Measurements from ENCODE around the gene HRH2.

The HRH2 gene

DNA sequence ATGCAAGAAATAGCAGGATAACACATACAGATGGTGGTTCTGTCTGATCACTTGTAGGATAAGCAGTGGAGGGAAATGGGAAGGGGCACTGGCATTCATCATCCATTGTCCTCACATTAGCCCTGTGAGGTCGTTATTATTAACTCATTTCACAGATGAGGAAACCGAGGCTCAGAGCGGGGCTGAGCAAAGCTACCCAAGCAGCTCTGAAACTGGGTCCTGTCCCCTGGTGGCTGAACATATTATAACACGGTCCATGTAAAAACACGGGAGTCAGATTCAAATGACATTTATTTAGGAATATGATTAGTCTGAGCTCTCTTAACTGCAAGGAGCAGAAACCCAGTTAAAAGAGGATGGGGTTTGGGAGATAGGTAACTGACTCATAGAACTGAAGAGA lies 43.1 kb downstream of the HRH2 start:
- H3K27me3 Mint-ChIP-seq = no peaks in the 10 kb centered on the region
- no peak overlapping the region for H3K4me3 Mint-ChIP-seq
- peaks cover 13% of the 10 kb centered on the region for H3K4me1 Mint-ChIP-seq (ENCODE audit: low read depth)
- H3K27ac Mint-ChIP-seq = no peak overlapping the region
- peaks cover 18% of the 10 kb centered on the region for H3K36me3 Mint-ChIP-seq
- no peaks in the 10 kb centered on the region for H3K9me3 Mint-ChIP-seq (ENCODE audit: low read depth)

DNA sequence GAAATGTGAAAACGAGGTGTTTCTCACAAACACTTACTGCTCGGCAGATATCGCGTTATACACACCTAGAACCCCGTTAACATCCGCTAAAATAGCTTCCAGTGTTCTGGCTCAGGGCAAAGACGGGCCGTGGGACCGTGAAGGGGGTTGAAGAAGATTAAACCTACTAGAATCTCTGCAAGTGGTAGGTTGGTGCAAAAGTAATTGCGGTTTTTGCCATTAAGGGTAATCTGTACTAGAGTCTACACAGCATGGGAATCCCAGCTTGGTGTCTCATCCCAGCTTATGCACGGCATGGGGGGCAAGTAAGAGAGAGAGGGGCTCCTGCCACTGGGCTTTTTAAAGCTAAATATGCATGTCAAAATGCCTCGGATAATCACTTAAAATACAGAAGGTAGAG lies 43.9 kb downstream of the HRH2 start:
- no peaks in the 10 kb centered on the region for H3K27me3 Mint-ChIP-seq
- peaks cover 18% of the 10 kb centered on the region for H3K36me3 Mint-ChIP-seq
- H3K4me1 Mint-ChIP-seq (ENCODE audit: low read depth) = peaks cover 7% of the 10 kb centered on the region
- no peak overlapping the region for H3K4me3 Mint-ChIP-seq
- no peaks in the 10 kb centered on the region for H3K9me3 Mint-ChIP-seq (ENCODE audit: low read depth)
- no peak overlapping the region for H3K27ac Mint-ChIP-seq

DNA sequence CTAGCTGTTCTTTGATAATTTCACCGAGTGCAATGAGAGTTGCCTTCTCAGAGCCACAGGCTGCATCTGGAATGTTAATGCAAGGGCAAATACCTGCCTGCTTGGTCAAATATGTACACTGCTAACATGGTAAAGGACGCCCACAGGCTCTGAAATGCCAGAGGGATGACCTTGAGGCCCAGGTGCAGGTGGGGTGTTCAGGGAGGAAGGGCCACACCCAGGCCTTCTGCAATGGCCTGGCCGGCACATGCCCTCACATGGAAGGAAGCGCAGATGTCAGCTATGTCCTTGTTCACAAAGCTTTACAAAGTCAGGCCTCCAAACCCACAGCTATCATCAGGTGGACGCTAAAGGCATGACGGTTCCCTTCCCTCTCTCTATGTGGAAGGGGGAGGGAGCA lies 48.6 kb downstream of the HRH2 start:
- no peaks in the 10 kb centered on the region for H3K9me3 Mint-ChIP-seq (ENCODE audit: low read depth)
- no peak overlapping the region for H3K27ac Mint-ChIP-seq
- no peaks in the 10 kb centered on the region for H3K4me1 Mint-ChIP-seq (ENCODE audit: low read depth)
- peaks cover 16% of the 10 kb centered on the region for H3K36me3 Mint-ChIP-seq
- no peaks in the 10 kb centered on the region for H3K27me3 Mint-ChIP-seq
- no peak overlapping the region for H3K4me3 Mint-ChIP-seq

DNA sequence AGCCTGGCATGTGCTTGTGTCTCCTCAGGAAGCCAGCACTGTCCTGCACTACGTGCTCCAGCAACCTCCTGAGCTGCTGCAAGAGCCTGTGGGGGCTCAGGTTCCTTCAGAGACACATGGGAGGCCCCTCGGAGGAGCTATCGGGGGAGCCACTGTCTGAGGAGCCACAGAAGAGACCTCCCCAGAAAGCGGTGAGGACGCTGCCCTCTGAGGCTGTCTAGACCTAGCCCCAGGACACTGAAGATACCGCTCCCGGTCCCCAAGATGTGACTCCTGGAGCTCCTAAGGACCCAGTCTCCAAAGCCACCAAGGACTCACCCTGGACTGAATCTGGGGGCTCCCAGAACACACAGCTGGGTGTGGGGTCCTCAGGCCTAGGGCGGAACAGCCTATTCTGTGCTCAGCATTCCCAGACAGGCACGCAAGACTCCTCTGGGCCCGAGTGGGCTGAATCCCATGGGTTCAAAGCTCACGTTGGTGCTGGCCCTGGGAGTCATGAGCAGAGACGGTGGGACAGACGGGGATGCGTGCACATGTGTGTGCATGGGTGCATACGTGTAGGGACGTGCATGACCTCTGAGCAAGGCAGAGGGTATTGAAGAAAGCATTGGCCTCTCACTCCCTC lies 50.0 kb downstream of the HRH2 start:
- Mint-ChIP-seq H3K4me3 (no peak overlapping the region), H3K27ac (peak overlapping the region; percentile 11), H3K4me1 (ENCODE audit: low read depth) (no peaks in the 10 kb centered on the region), H3K36me3 (peaks cover 9% of the 10 kb centered on the region), H3K9me3 (ENCODE audit: low read depth) (no peaks in the 10 kb centered on the region), H3K27me3 (no peaks in the 10 kb centered on the region)

DNA sequence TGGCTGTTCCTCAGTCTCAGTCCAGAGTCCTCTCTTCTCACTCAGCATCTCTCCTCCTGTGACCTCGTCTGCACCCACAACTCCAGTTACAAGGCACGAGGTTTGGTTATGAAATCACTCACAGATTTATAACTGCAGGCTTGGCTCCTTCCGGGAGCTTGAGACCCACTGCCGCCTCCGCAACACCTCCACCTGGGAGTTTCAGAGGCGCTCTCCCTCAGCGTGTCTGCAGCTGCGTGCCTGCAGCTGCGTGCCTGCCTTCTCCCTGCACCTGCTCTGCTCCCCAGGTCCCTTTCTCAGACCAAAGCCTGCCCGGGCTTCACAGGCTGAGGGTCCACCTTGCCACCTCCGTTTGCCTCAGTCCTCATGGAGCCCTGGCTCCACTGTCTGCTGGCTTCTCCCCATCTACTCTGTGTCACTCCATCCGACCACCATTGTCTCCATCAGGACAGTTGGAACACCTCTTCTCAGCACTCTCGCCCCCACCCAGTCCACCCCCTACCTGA lies 51.5 kb downstream of the HRH2 start:
- H3K4me3 Mint-ChIP-seq = no peak overlapping the region
- H3K27me3 Mint-ChIP-seq = no peaks in the 10 kb centered on the region
- no peak overlapping the region for H3K27ac Mint-ChIP-seq
- no peaks in the 10 kb centered on the region for H3K9me3 Mint-ChIP-seq (ENCODE audit: low read depth)
- H3K4me1 Mint-ChIP-seq (ENCODE audit: low read depth) = no peaks in the 10 kb centered on the region
- H3K36me3 Mint-ChIP-seq = peaks cover 6% of the 10 kb centered on the region

DNA sequence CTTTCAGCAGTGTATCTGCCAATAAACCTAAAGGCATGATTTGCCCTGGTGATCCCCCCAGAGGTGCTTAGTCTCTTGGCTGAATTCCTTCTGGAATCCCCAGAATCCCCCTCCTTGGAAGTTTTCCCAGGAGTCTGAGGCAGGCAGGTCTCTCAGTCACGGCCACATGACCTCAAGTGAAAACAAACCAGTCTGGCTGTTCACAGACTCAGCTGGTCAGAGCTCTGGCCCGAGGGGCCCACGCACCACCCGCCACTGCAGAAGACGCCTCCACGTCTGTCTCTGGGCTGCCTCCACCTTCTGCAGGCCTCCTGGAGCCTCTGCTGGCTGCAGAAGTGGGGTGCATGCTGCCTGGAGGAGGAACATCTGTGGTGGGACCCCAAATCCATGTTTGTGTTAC lies 52.5 kb downstream of the HRH2 start:
- Mint-ChIP-seq H3K27me3 (no peaks in the 10 kb centered on the region), H3K27ac (no peak overlapping the region), H3K4me3 (no peak overlapping the region)

DNA sequence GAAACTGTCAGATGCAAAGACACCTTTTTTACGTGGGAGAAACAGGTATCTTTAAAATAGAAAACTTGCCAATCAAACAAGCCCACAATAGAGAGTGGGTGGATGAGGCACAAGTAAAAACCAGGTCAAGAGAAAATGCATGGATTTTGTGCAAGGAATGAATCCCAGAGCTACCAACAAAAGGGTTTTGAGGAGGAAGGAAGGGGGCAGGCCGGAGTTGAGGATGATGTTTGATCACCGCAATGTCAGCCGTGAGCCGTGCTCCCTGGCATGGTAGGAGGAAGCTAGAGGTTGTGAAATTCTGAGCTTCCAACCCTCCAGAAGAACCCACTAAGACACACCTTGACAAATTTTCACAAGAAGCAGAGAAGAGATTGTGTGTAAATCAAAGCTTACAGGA lies 53.2 kb downstream of the HRH2 start:
- no peaks in the 10 kb centered on the region for H3K9me3 Mint-ChIP-seq (ENCODE audit: low read depth)
- H3K27me3 Mint-ChIP-seq = no peaks in the 10 kb centered on the region
- H3K27ac Mint-ChIP-seq = no peak overlapping the region
- H3K36me3 Mint-ChIP-seq = peaks cover 11% of the 10 kb centered on the region
- no peak overlapping the region for H3K4me3 Mint-ChIP-seq
- no peaks in the 10 kb centered on the region for H3K4me1 Mint-ChIP-seq (ENCODE audit: low read depth)

More for the DNA sequence above, 52.5 kb downstream of the HRH2 start:
- Mint-ChIP-seq H3K4me1 (ENCODE audit: low read depth) (no peaks in the 10 kb centered on the region), H3K36me3 (peaks cover 11% of the 10 kb centered on the region), H3K9me3 (ENCODE audit: low read depth) (no peaks in the 10 kb centered on the region)

DNA sequence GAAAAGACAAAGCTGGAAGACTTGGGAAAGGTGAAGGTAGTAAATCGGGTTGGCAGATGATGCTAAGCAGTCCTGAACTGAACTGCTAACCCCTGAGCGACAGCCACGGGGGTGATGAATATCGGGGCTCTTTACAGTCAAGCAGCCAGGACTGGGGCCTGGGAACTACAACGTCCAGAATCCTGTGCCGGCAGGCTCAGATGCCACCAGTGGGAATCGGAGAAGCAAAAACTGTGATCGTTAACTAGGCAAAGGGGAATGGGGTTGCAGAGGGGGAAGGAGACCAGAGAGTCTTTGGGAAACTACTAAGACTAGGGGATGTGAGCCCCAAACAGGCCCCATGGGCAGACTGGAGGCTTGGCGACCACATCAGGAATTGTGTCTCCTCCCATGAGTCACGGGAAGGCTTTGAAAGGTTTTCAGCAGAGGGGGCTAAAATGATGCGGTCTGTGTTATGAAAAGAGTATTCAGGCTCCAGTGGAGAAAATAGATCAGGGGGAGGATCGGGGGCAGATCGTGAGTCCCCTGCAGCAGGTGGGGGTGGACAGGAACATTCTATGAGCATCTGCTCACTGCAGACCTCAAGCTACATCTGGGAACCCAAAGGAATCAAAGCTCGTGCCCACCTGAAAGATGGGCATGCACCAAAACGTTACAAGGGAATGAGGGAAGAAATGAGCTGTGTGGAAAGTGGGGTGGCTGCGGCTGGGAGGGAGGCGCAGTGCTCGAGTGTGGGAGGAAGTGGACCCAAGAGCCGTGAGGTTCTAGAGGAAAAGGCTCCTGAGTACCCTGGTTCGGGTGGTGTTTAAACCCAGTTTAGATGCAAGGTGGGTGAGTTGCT lies 53.8 kb downstream of the HRH2 start:
- no peak overlapping the region for H3K27ac Mint-ChIP-seq
- H3K36me3 Mint-ChIP-seq = peaks cover 14% of the 10 kb centered on the region
- no peaks in the 10 kb centered on the region for H3K9me3 Mint-ChIP-seq (ENCODE audit: low read depth)
- no peaks in the 10 kb centered on the region for H3K4me1 Mint-ChIP-seq (ENCODE audit: low read depth)
- no peaks in the 10 kb centered on the region for H3K27me3 Mint-ChIP-seq
- H3K4me3 Mint-ChIP-seq = no peak overlapping the region

DNA sequence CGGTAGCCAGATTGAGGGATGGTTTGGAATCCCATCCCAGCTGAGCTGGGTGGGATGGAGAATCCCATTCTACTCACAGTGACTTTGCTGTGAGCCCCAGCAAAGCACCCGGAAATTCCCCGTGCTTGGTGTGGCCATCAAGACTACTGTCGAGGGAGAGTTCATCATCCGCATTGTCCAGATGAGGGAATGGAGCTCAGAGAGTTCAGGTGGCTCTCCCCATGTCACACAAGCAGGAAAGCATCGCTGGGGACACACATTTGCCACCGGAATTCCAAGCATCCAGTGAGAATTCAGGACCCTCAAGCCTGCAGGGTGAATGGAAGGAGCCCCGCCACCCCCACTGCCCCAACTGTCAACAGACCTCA lies 54.4 kb downstream of the HRH2 start:
- Mint-ChIP-seq H3K27ac (no peak overlapping the region), H3K27me3 (no peaks in the 10 kb centered on the region)

DNA sequence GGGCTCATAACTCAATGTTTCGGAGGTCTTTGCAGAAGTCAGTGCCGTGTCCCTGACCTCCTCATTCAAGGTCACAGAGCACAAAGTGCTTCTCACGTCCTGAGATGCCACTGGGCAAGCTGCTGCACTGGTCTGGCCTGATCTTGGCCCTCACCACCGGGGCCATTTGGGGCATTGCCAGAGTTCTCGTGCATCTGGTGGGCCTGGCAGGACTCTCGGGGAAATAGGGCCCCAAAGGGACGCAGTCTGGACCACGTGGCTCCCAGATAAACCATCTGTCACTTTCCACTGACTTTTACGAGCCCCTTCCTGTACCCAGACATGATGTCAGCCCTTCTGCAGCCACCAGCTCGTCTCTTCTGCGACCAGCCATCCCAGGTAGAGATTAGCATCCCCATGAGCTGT lies 54.8 kb downstream of the HRH2 start:
- Mint-ChIP-seq H3K4me3 (no peak overlapping the region), H3K27me3 (no peaks in the 10 kb centered on the region), H3K9me3 (ENCODE audit: low read depth) (peaks cover 4% of the 10 kb centered on the region), H3K4me1 (ENCODE audit: low read depth) (no peaks in the 10 kb centered on the region), H3K27ac (no peak overlapping the region), H3K36me3 (peaks cover 18% of the 10 kb centered on the region)

More for the DNA sequence above, 54.4 kb downstream of the HRH2 start:
- Mint-ChIP-seq H3K4me3 (no peak overlapping the region), H3K36me3 (peaks cover 17% of the 10 kb centered on the region), H3K4me1 (ENCODE audit: low read depth) (no peaks in the 10 kb centered on the region), H3K9me3 (ENCODE audit: low read depth) (peaks cover 2% of the 10 kb centered on the region)

DNA sequence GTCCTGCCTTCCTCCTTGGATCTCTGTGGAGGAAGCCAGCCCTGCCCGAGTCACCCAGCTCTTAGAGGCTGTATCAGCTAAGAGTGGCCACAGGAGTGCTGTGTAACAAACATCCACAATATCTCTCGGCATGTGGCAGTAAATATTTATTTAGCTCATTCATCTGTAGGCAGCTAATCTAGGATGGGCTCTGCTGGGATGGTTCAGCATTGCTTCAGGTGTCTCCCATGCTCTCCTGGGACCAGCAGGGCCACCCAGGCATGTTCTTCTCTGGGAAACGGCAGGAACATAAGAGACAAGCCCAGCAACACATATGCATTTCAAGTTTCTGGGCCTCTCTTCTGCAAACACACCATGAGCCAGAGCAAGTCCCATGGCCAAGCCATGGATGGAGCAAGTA lies 56.1 kb downstream of the HRH2 start:
- no peaks in the 10 kb centered on the region for H3K27me3 Mint-ChIP-seq
- H3K27ac Mint-ChIP-seq = no peak overlapping the region
- H3K9me3 Mint-ChIP-seq (ENCODE audit: low read depth) = peaks cover 4% of the 10 kb centered on the region
- no peak overlapping the region for H3K4me3 Mint-ChIP-seq
- peaks cover 7% of the 10 kb centered on the region for H3K4me1 Mint-ChIP-seq (ENCODE audit: low read depth)
- H3K36me3 Mint-ChIP-seq = peaks cover 18% of the 10 kb centered on the region

DNA sequence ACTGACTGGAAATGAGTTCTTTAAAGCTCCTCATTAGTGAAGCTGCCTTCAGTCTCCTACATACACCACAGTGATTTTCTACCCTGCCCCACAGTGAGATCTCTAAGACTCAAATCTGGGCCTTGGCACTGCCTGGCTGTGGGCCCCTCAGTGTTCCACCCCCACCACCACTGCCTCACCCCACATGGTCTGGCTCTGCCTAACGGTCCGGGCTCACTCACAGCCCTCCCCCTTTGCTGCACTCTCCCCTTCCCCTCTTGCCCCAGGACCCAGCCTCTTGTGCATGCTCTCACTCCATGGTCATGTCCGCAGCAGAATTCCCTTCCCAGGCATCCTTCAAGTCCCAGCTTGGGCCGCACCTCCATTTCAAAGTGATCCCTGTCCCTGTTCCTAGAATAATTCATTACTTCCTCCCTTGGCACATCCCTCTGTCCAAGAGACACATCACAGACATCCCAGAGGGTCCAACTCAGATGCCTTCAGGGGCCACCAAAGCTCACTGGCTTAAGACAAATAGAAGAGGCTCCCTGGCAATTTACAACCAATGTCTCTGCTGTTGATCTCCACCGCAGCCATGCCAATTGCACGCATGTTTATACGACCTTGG lies 56.7 kb downstream of the HRH2 start:
- no peak overlapping the region for H3K4me3 Mint-ChIP-seq
- peaks cover 4% of the 10 kb centered on the region for H3K9me3 Mint-ChIP-seq (ENCODE audit: low read depth)
- peaks cover 18% of the 10 kb centered on the region for H3K36me3 Mint-ChIP-seq
- H3K27ac Mint-ChIP-seq = no peak overlapping the region
- no peaks in the 10 kb centered on the region for H3K27me3 Mint-ChIP-seq
- peaks cover 7% of the 10 kb centered on the region for H3K4me1 Mint-ChIP-seq (ENCODE audit: low read depth)

DNA sequence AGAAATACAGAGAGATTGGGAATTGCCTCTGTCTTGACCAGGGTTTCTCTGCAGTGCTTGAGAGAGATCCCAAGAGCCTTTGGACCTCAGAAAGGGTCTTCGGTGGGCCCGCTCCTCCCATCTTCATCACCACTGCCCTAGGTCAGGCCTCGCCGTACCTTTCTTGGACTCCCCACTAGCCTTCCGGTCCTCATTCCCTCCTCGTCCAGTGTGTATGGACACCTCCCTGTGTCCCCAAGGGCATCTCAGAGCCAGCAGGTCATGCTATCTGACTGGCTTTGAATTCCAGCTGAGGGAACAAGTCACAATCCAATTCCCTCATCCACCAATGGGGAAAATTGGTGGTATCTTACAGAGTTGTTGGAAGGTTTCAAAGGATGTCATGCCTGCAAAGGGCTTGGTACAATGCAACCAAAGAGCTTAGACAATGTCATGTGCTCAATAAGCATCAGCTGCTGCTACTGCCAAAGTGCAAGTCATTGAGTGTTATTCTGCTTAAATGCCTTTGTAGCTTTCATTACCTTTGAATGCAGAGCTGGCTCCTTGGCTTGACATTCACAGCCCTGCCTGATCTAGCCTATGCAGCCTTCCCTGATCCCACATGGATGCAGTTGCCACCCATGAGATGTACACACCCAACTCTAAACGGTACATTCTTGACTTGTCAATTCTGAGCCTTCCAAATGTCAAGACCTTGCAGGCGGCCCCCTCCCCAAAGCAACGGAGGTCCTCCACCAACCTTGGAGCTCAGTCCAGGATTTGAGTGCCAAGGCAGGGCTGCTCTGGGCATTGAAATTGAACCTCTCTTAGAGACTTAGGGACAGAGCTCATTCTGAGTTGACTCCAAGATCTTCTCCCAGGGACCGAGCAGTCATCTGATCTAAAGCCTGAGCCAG lies 58.0 kb downstream of the HRH2 start:
- Mint-ChIP-seq H3K4me3 (no peak overlapping the region), H3K36me3 (peaks cover 15% of the 10 kb centered on the region)

DNA sequence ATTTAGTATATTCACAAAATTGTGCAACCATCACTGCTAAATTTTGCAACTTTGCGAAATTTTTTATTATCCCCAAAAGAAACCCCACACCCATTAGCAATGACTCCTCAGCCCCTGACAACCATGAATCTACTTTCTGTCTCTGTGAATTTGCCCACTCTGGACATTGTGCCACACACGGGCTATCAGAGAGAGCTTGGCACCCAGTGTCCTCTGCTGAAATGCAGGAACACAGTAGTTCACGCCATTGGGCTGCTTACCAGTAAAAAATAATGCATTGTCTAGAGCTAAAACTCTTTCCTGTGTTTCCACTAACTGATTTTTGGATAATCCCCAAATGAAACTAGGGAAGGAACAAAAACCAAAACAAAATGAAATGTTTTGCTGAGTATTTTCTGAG lies 60.0 kb downstream of the HRH2 start:
- peaks cover 4% of the 10 kb centered on the region for H3K9me3 Mint-ChIP-seq (ENCODE audit: low read depth)
- H3K27me3 Mint-ChIP-seq = no peaks in the 10 kb centered on the region
- H3K36me3 Mint-ChIP-seq = peaks cover 15% of the 10 kb centered on the region
- no peak overlapping the region for H3K27ac Mint-ChIP-seq
- peaks cover 7% of the 10 kb centered on the region for H3K4me1 Mint-ChIP-seq (ENCODE audit: low read depth)
- no peak overlapping the region for H3K4me3 Mint-ChIP-seq

More for the DNA sequence above, 58.0 kb downstream of the HRH2 start:
- Mint-ChIP-seq H3K27ac (no peak overlapping the region), H3K4me1 (ENCODE audit: low read depth) (peaks cover 7% of the 10 kb centered on the region), H3K9me3 (ENCODE audit: low read depth) (peaks cover 4% of the 10 kb centered on the region), H3K27me3 (no peaks in the 10 kb centered on the region)
